H9 (cell line): ENCODE data around the gene SPATA2L. TPM values are rescaled to one million over a fixed set of nuclear protein-coding genes. Genes with fewer than 3 reads are reported as not detected.

ENCODE experiments used
- DNase-seq: peaks from one replicate; pipeline ENCODE4 v3.0.0-alpha.2; 2017
- H2AFZ ChIP-seq: one replicate; pipeline ENCODE4 v1.6.1; 2013; ENCODE audit warnings: mild to moderate bottlenecking, low read length, control low read depth, moderate library complexity
- H2AK5ac ChIP-seq: 2 replicates; pipeline ENCODE4 v1.6.1; 2013; ENCODE audit warnings: low read length, control low read depth, mixed read lengths; ENCODE audit not compliant: insufficient read length
- H2BK120ac ChIP-seq: one replicate; pipeline ENCODE4 v1.6.1; 2013; ENCODE audit warnings: low read depth, mild to moderate bottlenecking, low read length, control low read depth, inconsistent platforms; ENCODE audit not compliant: poor library complexity, severe bottlenecking
- H2BK12ac ChIP-seq: 2 replicates; pipeline ENCODE4 v1.6.1; 2013; ENCODE audit warnings: low read length, control low read depth, mixed read lengths, low read depth; ENCODE audit not compliant: insufficient read length
- H2BK15ac ChIP-seq: 2 replicates; pipeline ENCODE4 v1.6.1; 2013; ENCODE audit warnings: low read depth, low read length, control low read depth
- H2BK20ac ChIP-seq: one replicate; pipeline ENCODE4 v1.6.1; 2013; ENCODE audit warnings: low read depth, mild to moderate bottlenecking, low read length, control low read depth, inconsistent platforms; ENCODE audit not compliant: poor library complexity, severe bottlenecking
- H2BK5ac ChIP-seq: 2 replicates; pipeline ENCODE4 v1.6.1; 2013; ENCODE audit warnings: low read length, control low read depth, mixed read lengths; ENCODE audit not compliant: insufficient read length
- H3K14ac ChIP-seq: 2 replicates; pipeline ENCODE4 v1.6.1; 2013; ENCODE audit warnings: low read length, control low read depth; ENCODE audit not compliant: insufficient read depth
- H3K18ac ChIP-seq: 2 replicates; pipeline ENCODE4 v1.6.1; 2013; ENCODE audit warnings: low read depth, mild to moderate bottlenecking, mixed read lengths, low read length, control low read depth; ENCODE audit not compliant: insufficient read length
- H3K23ac ChIP-seq: 2 replicates; pipeline ENCODE4 v1.6.1; 2013; ENCODE audit warnings: low read length, control low read depth, mixed read lengths, low read depth; ENCODE audit not compliant: insufficient read length
- H3K23me2 ChIP-seq: 2 replicates; pipeline ENCODE4 v1.6.1; 2013; ENCODE audit warnings: low read depth, mild to moderate bottlenecking, mixed read lengths, low read length, control low read depth; ENCODE audit not compliant: insufficient read length, poor library complexity, severe bottlenecking
- H3K27ac ChIP-seq: 2 replicates; pipeline ENCODE4 v1.5.1; 2013; ENCODE audit warnings: low read length, control low read depth, mixed read lengths, low read depth; ENCODE audit not compliant: insufficient read length
- H3K27me3 ChIP-seq: 2 replicates; pipeline ENCODE4 v1.6.1; 2013; ENCODE audit warnings: low read length, control low read depth, inconsistent platforms; ENCODE audit not compliant: insufficient read depth
- H3K4ac ChIP-seq: 2 replicates; pipeline ENCODE4 v1.6.1; 2013; ENCODE audit warnings: low read depth, mild to moderate bottlenecking, control low read depth, inconsistent platforms, low read length, moderate library complexity
- H3K4me1 ChIP-seq: 2 replicates; pipeline ENCODE4 v1.6.1; 2013; ENCODE audit warnings: low read length, control low read depth, inconsistent platforms; ENCODE audit not compliant: insufficient read depth
- H3K4me2 ChIP-seq: 2 replicates; pipeline ENCODE4 v1.6.1; 2013; ENCODE audit warnings: low read length, control low read depth, mixed read lengths; ENCODE audit not compliant: insufficient read length, insufficient read depth
- H3K56ac ChIP-seq: 2 replicates; pipeline ENCODE4 v1.6.1; 2013; ENCODE audit warnings: low read depth, mild to moderate bottlenecking, mixed read lengths, low read length, control low read depth; ENCODE audit not compliant: insufficient read length
- H3K79me1 ChIP-seq: 2 replicates; pipeline ENCODE4 v1.6.1; 2013; ENCODE audit warnings: low read depth, mild to moderate bottlenecking, moderate library complexity, low read length, control low read depth, inconsistent platforms; ENCODE audit not compliant: insufficient read depth, poor library complexity, severe bottlenecking
- H3K79me2 ChIP-seq: 2 replicates; pipeline ENCODE4 v1.6.1; 2013; ENCODE audit warnings: low read length, control low read depth, inconsistent platforms; ENCODE audit not compliant: insufficient read depth
- H3K9ac ChIP-seq: 2 replicates; pipeline ENCODE4 v1.6.1; 2013; ENCODE audit warnings: low read length, control low read depth, mixed read lengths; ENCODE audit not compliant: insufficient read length; ENCODE audit errors: extremely low read depth
- H3K9me3 ChIP-seq: one replicate; pipeline ENCODE4 v1.6.1; 2013; ENCODE audit warnings: low read depth, low read length, inconsistent platforms; ENCODE audit not compliant: control insufficient read depth
- H3T11ph ChIP-seq: one replicate; pipeline ENCODE4 v1.6.1; 2013; ENCODE audit warnings: mild to moderate bottlenecking, low read length, control low read depth, inconsistent platforms
- H4K20me1 ChIP-seq: one replicate; pipeline ENCODE4 v1.6.1; 2013; ENCODE audit not compliant: control insufficient read depth, insufficient read length, insufficient read depth
- H4K5ac ChIP-seq: 2 replicates; pipeline ENCODE4 v1.6.1; 2013; ENCODE audit warnings: low read depth, mild to moderate bottlenecking, mixed read lengths, low read length, control low read depth; ENCODE audit not compliant: insufficient read length
- H4K8ac ChIP-seq: replicated peaks from 2 replicates; pipeline ENCODE4 v1.6.1; 2013; ENCODE audit warnings: low read length, control low read depth, mixed read lengths, low read depth; ENCODE audit not compliant: insufficient read length
- H4K91ac ChIP-seq: 2 replicates; pipeline ENCODE4 v1.6.1; 2013; ENCODE audit warnings: low read depth, mild to moderate bottlenecking, moderate library complexity, mixed read lengths, low read length, control low read depth; ENCODE audit not compliant: insufficient read length
- H3K27ac Mint-ChIP-seq, 3 experiments: 2 replicates in 2 of 3; 3 replicates in 1 of 3; pipeline ENCODE4 v1.8.0; 2020 to 2021; ENCODE audit warnings: mixed read lengths in 3 of 3, mild to moderate bottlenecking in 1 of 3, moderate library complexity in 1 of 3
- H3K27me3 Mint-ChIP-seq: 2 replicates; pipeline ENCODE4 v1.8.0; 2021; ENCODE audit warnings: low read depth, mild to moderate bottlenecking, moderate library complexity, mixed read lengths
- H3K36me3 Mint-ChIP-seq, 3 experiments: 2 replicates in 2 of 3; 3 replicates in 1 of 3; pipeline ENCODE4 v1.8.0; 2020 to 2021; ENCODE audit warnings: low read depth in 3 of 3, mixed read lengths in 3 of 3; ENCODE audit not compliant: insufficient read depth in 1 of 3
- H3K4me1 Mint-ChIP-seq, 2 experiments: 2 replicates each; pipeline ENCODE4 v1.8.0; 2020; ENCODE audit warnings: mixed read lengths in 2 of 2
- H3K4me3 Mint-ChIP-seq, 2 experiments: 2 replicates in 1 of 2; 3 replicates in 1 of 2; pipeline ENCODE4 v1.8.0; 2020 to 2021; ENCODE audit warnings: mild to moderate bottlenecking in 2 of 2, mixed read lengths in 2 of 2, moderate library complexity in 1 of 2
- H3K9me3 Mint-ChIP-seq, 2 experiments: 2 replicates in 1 of 2; 3 replicates in 1 of 2; pipeline ENCODE4 v1.8.0; 2020; ENCODE audit warnings: mild to moderate bottlenecking in 2 of 2, mixed read lengths in 2 of 2, moderate library complexity in 1 of 2
- WGBS: extraction: QIAGEN DNeasy Blood & Tissue Kit; methylation state at CpG from one replicate; pipeline ENCODE4 v1.1.7; 2013; ENCODE audit warnings: missing lambda C conversion rate, low lambda C conversion rate, mixed read lengths; ENCODE audit not compliant: insufficient read length; ENCODE audit errors: extremely low coverage; 5-methylcytosine and 5-hydroxymethylcytosine counted together
- total RNA-seq: library from RNA; stranded (reverse); gene quantifications from 2 replicates; pipeline ENCODE4 v1.2.1, GENCODE V29; 2021
- TF ChIP-seq, protein P1 (sequence below): fragments of 200-600 bp; sonication (generic); conservative IDR thresholded peaks from 3 replicates; pipeline ENCODE4 v1.8.0; 2021; ENCODE audit warnings: antibody characterized with exemption, mild to moderate bottlenecking

SPATA2L gene
- total RNA-seq, 1 experiment from 2014 or later, result 27.1 TPM

DNA sequence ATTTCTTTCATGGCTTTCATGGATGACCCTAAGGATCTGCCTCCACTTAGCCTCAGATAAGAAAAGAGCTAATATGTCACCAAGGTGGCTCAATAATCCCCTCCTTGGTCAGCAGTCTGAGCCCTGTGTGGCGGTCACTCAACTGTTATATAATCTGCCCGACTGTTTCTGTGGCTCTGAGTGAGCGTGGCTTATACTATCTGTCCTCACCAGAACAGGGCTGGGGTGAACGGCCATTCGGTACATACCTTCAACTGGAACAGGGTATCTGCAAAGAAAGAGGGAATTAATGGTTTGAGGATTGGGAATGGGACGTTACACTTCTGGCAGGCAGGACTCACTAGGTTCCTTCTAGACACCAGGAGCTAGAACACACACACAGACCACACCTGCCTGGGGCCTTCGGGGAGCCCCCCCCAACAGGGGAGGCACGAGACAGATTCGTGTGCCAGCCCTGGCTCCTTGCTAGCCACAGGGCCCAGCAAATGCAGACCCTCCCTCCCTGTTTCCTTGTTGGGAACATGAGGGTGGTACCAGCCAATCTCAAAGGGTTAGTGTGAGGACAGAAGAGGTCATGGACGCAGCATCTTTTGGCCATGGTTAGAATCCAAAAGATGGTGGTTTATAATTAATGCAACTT is 47.7 kb downstream of the SPATA2L start:
- no peak overlapping the region for H2AFZ ChIP-seq
- no peak overlapping the region for H4K91ac ChIP-seq
- H2BK120ac ChIP-seq, result no peak overlapping the region
- H3K4me1 ChIP-seq, result no peaks in the 10 kb centered on the region
- no peak overlapping the region for H3K9ac ChIP-seq
- no peak overlapping the region for H2AK5ac ChIP-seq
- peaks cover 11 to 36% (median 29%) of the 10 kb centered on the region in 3 experiments; a peak in 6 of 7 replicates for H3K36me3 Mint-ChIP-seq
- peaks cover 2% of the 10 kb centered on the region; the same call in 1 of the 2 replicates for H3K27me3 Mint-ChIP-seq
- no peak overlapping the region for H3K23ac ChIP-seq
- no peak overlapping the region for H4K5ac ChIP-seq
- no peak overlapping the region for H3K4me3 Mint-ChIP-seq
- no peak overlapping the region for H3K4me2 ChIP-seq
- no peak overlapping the region for H3K4ac ChIP-seq
- no peak overlapping the region for H2BK15ac ChIP-seq
- H4K8ac ChIP-seq, result no peak overlapping the region
- DNase-seq, result no peak
- no peak overlapping the region for H3T11ph ChIP-seq
- H3K9me3 Mint-ChIP-seq, result no peaks in the 10 kb centered on the region; a peak in 2 of 5 replicates
- H3K79me1 ChIP-seq, result peaks cover 2% of the 10 kb centered on the region
- H3K4me1 Mint-ChIP-seq, result peaks cover 9 to 13% of the 10 kb centered on the region in 2 experiments
- no peaks in the 10 kb centered on the region for H4K20me1 ChIP-seq
- peaks cover 5% of the 10 kb centered on the region; the same call in 1 of the 2 replicates for H3K79me2 ChIP-seq
- H3K27me3 ChIP-seq, result no peaks in the 10 kb centered on the region
- H3K56ac ChIP-seq, result no peak overlapping the region
- H3K27ac ChIP-seq, result no peak overlapping the region
- no peak overlapping the region for H3K14ac ChIP-seq
- H2BK12ac ChIP-seq, result no peak overlapping the region
- no peaks in the 10 kb centered on the region for H3K9me3 ChIP-seq
- H2BK5ac ChIP-seq, result no peak overlapping the region
- no CpG with 5 or more reads among the region's 10 CpGs for WGBS
- no peak overlapping the region for H3K27ac Mint-ChIP-seq
- H2BK20ac ChIP-seq, result no peak overlapping the region
- H3K23me2 ChIP-seq, result peaks cover 7% of the 10 kb centered on the region
- TF ChIP-seq, protein P1, sequence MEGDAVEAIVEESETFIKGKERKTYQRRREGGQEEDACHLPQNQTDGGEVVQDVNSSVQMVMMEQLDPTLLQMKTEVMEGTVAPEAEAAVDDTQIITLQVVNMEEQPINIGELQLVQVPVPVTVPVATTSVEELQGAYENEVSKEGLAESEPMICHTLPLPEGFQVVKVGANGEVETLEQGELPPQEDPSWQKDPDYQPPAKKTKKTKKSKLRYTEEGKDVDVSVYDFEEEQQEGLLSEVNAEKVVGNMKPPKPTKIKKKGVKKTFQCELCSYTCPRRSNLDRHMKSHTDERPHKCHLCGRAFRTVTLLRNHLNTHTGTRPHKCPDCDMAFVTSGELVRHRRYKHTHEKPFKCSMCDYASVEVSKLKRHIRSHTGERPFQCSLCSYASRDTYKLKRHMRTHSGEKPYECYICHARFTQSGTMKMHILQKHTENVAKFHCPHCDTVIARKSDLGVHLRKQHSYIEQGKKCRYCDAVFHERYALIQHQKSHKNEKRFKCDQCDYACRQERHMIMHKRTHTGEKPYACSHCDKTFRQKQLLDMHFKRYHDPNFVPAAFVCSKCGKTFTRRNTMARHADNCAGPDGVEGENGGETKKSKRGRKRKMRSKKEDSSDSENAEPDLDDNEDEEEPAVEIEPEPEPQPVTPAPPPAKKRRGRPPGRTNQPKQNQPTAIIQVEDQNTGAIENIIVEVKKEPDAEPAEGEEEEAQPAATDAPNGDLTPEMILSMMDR, result no peak
- no peak overlapping the region for H3K18ac ChIP-seq
